Stromal cell of bone marrow (primary cell): Measurements from ENCODE around the gene IGF2BP3.

Experiments used
- DNase-seq: peaks from one replicate; pipeline ENCODE4 v3.0.0-alpha.2; 2012; ENCODE audit warnings: low read depth

IGF2BP3 gene

DNA sequence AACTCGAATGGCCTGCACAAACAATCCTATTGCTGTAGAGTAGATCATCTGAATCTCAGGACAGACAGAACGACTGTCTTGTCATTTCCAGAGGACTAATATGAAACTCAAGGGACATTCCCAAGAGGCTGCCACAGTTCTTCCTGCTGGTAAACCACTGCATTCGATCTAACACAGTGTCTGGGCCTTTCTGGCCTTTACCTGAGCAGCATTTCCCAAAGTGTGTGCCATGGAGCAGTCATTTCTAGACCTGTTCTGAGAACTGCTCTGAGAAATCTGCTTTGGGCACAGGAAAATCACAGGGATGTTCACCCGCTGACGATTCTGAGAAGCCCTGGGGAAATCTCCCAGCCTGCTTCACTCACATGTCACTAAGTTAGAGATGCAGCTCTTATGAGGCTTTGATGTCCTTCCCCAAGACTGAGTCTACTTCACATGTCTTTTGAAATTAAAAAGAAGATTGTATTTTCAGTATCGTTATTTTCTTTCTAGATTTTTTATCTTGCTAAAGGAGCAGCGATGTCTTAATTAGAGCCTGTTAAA lies 205.3 kb downstream of the IGF2BP3 start:
- no peak for DNase-seq

DNA sequence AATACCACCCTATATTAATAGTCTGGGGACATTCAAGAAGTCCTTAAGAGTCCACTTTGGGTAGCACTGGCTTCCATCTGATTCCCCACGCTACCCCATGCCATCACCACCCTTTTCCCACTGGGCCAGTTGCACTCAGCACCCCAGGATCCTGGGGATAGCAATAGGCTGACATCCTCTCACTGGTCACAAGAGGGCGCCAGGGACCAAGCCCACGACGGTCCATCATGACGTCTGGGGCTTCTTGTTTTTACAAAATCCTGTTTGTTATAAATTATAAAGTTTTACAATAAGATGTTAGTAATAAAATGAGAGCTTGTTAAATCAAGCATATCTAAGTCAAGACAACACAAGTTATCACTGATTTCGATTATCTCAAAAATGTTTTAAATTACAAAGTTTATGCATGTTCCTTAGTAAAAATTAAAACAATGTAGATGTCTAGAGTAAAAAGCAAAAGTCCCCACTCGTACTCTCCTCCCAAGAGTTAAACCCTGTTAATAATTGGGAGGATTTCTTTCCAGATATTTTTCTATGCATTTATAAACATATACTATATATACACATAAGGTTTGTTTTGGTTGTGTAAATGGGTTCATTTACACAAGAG lies 208.3 kb downstream of the IGF2BP3 start:
- no peak for DNase-seq

DNA sequence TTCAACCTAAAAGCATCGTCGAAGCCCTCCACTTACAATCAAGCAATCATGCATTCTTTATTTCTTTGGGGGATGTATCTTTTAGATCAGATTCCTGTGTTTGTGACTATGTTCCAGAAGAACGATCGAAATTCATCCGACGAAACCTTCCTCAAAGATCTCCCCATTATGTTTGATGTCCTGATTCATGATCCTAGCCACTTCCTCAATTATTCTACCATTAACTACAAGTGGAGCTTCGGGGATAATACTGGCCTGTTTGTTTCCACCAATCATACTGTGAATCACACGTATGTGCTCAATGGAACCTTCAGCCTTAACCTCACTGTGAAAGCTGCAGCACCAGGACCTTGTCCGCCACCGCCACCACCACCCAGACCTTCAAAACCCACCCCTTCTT lies 209.9 kb downstream of the IGF2BP3 start:
- DNase-seq, result no peak
